MM.1S (cell line): ENCODE results near the gene ADGRG2.

ENCODE experiments used
- DNase-seq: peaks from one replicate; pipeline ENCODE4 v3.0.0-alpha.2; 2015
- H2AFZ ChIP-seq: fragments of 300-600 bp; sonication (generic); 2 replicates; pipeline ENCODE4 v1.6.0; 2016; ENCODE audit warnings: antibody characterized with exemption, low read length
- H3F3A ChIP-seq: fragments of 300-600 bp; sonication (generic); 2 replicates; pipeline ENCODE4 v1.6.1; 2016; ENCODE audit warnings: mild to moderate bottlenecking, antibody characterized with exemption, low read length, moderate library complexity, mixed read lengths; ENCODE audit not compliant: insufficient read depth
- H3K27ac ChIP-seq: fragments of 300-600 bp; sonication (generic); 2 replicates; pipeline ENCODE4 v1.5.1; 2016; ENCODE audit warnings: mild to moderate bottlenecking, low read length
- H3K27me3 ChIP-seq: fragments of 300-600 bp; sonication (generic); replicated peaks from 2 replicates; pipeline ENCODE4 v1.6.0; 2016; ENCODE audit warnings: low read length; ENCODE audit not compliant: insufficient read depth
- H3K36me3 ChIP-seq: fragments of 300-600 bp; sonication (generic); replicated peaks from 2 replicates; pipeline ENCODE4 v1.6.1; 2016; ENCODE audit warnings: mild to moderate bottlenecking, low read length, mixed read lengths; ENCODE audit not compliant: insufficient read depth
- H3K4me1 ChIP-seq: fragments of 300-600 bp; sonication (generic); 2 replicates; pipeline ENCODE4 v1.6.1; 2016; ENCODE audit warnings: low read length, mixed read lengths
- H3K4me2 ChIP-seq: fragments of 300-600 bp; sonication (generic); 2 replicates; pipeline ENCODE4 v1.6.0; 2016; ENCODE audit warnings: low read depth, low read length
- H3K4me3 ChIP-seq: fragments of 300-600 bp; sonication (generic); 2 replicates; pipeline ENCODE4 v1.5.1; 2016; ENCODE audit warnings: low read length, mixed read lengths
- H3K79me2 ChIP-seq: fragments of 300-600 bp; sonication (generic); 2 replicates; pipeline ENCODE4 v1.6.1; 2016; ENCODE audit warnings: mixed run types, low read length, mixed read lengths
- H3K9ac ChIP-seq: fragments of 300-600 bp; sonication (generic); 2 replicates; pipeline ENCODE4 v1.6.1; 2016; ENCODE audit warnings: low read length, mixed read lengths
- H3K9me2 ChIP-seq: fragments of 300-600 bp; sonication (generic); replicated peaks from 2 replicates; pipeline ENCODE4 v1.6.1; 2016; ENCODE audit warnings: mild to moderate bottlenecking, low read length, mixed read lengths; ENCODE audit not compliant: insufficient read depth
- H3K9me3 ChIP-seq: fragments of 300-600 bp; sonication (generic); replicated peaks from 2 replicates; pipeline ENCODE4 v1.6.1; 2016; ENCODE audit warnings: mild to moderate bottlenecking, low read length, mixed read lengths; ENCODE audit not compliant: insufficient read depth
- H4K20me1 ChIP-seq: fragments of 300-600 bp; sonication (generic); 2 replicates; pipeline ENCODE4 v1.6.1; 2016; ENCODE audit warnings: mild to moderate bottlenecking, low read length, moderate library complexity, mixed read lengths; ENCODE audit not compliant: insufficient read depth
- EZH2 ChIP-seq: fragments of 300-600 bp; sonication (generic); optimal IDR thresholded peaks from 2 replicates; pipeline ENCODE3; 2017; ENCODE audit warnings: low read depth, mild to moderate bottlenecking, antibody characterized with exemption, low read length, mixed read lengths
- EZH2phosphoT487 ChIP-seq: fragments of 300-600 bp; sonication (generic); IDR thresholded peaks from 2 replicates; pipeline ENCODE4 v1.6.1; 2018; ENCODE audit warnings: antibody characterized with exemption, low read length
- TF ChIP-seq, protein P1 (sequence below): fragments of 300-600 bp; sonication (generic); IDR thresholded peaks from 2 replicates; pipeline ENCODE4 v1.5.1; 2016; ENCODE audit warnings: antibody characterized with exemption, low read length, mixed read lengths

ADGRG2 gene

GRCh38 chrX:19030805-19031204 is 91.5 kb downstream of the ADGRG2 start:
- no peak for DNase-seq
- H3K79me2 ChIP-seq: no peaks in the 10 kb centered on the region
- TF ChIP-seq EZH2phosphoT487: no peak
- TF ChIP-seq, protein P1, sequence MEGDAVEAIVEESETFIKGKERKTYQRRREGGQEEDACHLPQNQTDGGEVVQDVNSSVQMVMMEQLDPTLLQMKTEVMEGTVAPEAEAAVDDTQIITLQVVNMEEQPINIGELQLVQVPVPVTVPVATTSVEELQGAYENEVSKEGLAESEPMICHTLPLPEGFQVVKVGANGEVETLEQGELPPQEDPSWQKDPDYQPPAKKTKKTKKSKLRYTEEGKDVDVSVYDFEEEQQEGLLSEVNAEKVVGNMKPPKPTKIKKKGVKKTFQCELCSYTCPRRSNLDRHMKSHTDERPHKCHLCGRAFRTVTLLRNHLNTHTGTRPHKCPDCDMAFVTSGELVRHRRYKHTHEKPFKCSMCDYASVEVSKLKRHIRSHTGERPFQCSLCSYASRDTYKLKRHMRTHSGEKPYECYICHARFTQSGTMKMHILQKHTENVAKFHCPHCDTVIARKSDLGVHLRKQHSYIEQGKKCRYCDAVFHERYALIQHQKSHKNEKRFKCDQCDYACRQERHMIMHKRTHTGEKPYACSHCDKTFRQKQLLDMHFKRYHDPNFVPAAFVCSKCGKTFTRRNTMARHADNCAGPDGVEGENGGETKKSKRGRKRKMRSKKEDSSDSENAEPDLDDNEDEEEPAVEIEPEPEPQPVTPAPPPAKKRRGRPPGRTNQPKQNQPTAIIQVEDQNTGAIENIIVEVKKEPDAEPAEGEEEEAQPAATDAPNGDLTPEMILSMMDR: no peak
- TF ChIP-seq EZH2: no peak
- no peak overlapping the region for H2AFZ ChIP-seq
- no peaks in the 10 kb centered on the region for H3F3A ChIP-seq
- no peaks in the 10 kb centered on the region for H3K4me1 ChIP-seq
- no peaks in the 10 kb centered on the region for H3K9me3 ChIP-seq
- H3K9ac ChIP-seq: no peak overlapping the region
- no peak overlapping the region for H3K4me2 ChIP-seq
- no peaks in the 10 kb centered on the region for H4K20me1 ChIP-seq
- no peak overlapping the region for H3K4me3 ChIP-seq
- H3K36me3 ChIP-seq: no peaks in the 10 kb centered on the region
- no peaks in the 10 kb centered on the region for H3K9me2 ChIP-seq
- H3K27me3 ChIP-seq: no peaks in the 10 kb centered on the region
- H3K27ac ChIP-seq: no peak overlapping the region

- H3F3A ChIP-seq: no peaks in the 10 kb centered on the region
- no peaks in the 10 kb centered on the region for H3K9me3 ChIP-seq
- H3K9me2 ChIP-seq: no peaks in the 10 kb centered on the region
- H3K9ac ChIP-seq: no peak overlapping the region
- no peaks in the 10 kb centered on the region for H3K27me3 ChIP-seq
- no peaks in the 10 kb centered on the region for H3K4me1 ChIP-seq
- H2AFZ ChIP-seq: no peak overlapping the region
- no peaks in the 10 kb centered on the region for H3K36me3 ChIP-seq
- no peak for DNase-seq
- no peaks in the 10 kb centered on the region for H3K79me2 ChIP-seq
- H3K4me2 ChIP-seq: no peak overlapping the region
- H3K4me3 ChIP-seq: no peak overlapping the region
- H3K27ac ChIP-seq: no peak overlapping the region
- no peak for TF ChIP-seq EZH2phosphoT487
- TF ChIP-seq, protein P1: no peak
- TF ChIP-seq EZH2: no peak
- no peaks in the 10 kb centered on the region for H4K20me1 ChIP-seq
Measured at GRCh38 chrX:19028560-19028959, 93.7 kb downstream of the ADGRG2 start.

DNA sequence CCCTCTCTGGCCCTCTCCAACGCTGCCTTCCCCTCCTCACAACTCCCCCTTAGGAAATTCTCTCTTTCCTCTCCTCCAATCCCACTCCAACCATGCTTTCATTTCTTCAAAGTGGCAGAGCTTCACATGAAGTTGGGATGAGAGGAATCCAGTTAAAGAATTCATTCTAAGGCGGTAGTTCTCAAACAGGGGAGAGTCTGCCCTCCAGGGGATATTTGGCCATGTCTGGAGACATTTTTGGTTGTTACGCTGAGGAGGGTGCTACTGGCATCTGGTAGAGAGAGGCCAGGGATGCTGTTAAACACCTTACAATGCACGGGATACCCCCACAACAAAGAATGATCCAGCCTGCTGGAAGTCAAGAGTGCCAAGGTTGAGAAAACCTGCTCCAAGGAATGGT is 97.9 kb downstream of the ADGRG2 start:
- Histone ChIP-seq H2AFZ (no peak overlapping the region), H3K4me3 (no peak overlapping the region), H3K79me2 (no peaks in the 10 kb centered on the region), H3F3A (no peaks in the 10 kb centered on the region), H3K9ac (no peak overlapping the region), H3K9me3 (no peaks in the 10 kb centered on the region), H3K27ac (no peak overlapping the region), H3K27me3 (no peaks in the 10 kb centered on the region), H3K36me3 (no peaks in the 10 kb centered on the region), H4K20me1 (no peaks in the 10 kb centered on the region), H3K9me2 (no peaks in the 10 kb centered on the region), H3K4me1 (no peaks in the 10 kb centered on the region), H3K4me2 (no peak overlapping the region)
- DNase-seq: no peak
- TF ChIP-seq EZH2phosphoT487 (no peak), EZH2 (no peak)
- TF ChIP-seq, protein P1: no peak
